CD4-positive, alpha-beta T cell treated with Interleukin-12 subunit alpha and Interleukin-12 subunit beta, for 1 hour (primary cell): ENCODE measurements around the gene TEAD2.
A peak's percentile ranks its signal among the peaks of the same experiment; 100 is the strongest.
"Not testable (repeated sequence)": the region's sequence is repeated elsewhere in the genome, so short reads cannot be mapped to it uniquely, and the experiment has no call there.

Experiments
- DNase-seq: peaks from one replicate; pipeline ENCODE4 v3.0.0-alpha.2; 2020

Gene TEAD2

DNA sequence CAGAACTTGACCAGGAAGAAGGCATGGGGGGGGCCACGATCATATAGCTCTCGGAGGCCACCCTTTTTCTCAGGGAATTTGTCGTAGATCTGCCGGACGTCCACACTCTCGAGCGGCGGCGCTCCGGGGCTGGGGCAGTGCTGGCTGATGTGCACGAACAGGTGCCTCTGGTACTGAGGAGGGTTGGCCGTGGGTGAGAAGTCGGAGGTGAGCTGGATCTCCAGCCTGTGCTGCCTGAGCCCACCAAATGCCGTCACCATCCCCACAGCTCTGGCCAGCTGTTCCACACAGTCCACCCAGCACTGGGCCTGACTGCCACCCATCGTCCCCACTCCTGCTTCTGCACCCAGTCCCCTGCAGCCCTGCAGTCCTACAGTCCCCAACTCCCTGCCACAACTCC lies 15.0 kb downstream of the TEAD2 start:
- no peak for DNase-seq

DNA sequence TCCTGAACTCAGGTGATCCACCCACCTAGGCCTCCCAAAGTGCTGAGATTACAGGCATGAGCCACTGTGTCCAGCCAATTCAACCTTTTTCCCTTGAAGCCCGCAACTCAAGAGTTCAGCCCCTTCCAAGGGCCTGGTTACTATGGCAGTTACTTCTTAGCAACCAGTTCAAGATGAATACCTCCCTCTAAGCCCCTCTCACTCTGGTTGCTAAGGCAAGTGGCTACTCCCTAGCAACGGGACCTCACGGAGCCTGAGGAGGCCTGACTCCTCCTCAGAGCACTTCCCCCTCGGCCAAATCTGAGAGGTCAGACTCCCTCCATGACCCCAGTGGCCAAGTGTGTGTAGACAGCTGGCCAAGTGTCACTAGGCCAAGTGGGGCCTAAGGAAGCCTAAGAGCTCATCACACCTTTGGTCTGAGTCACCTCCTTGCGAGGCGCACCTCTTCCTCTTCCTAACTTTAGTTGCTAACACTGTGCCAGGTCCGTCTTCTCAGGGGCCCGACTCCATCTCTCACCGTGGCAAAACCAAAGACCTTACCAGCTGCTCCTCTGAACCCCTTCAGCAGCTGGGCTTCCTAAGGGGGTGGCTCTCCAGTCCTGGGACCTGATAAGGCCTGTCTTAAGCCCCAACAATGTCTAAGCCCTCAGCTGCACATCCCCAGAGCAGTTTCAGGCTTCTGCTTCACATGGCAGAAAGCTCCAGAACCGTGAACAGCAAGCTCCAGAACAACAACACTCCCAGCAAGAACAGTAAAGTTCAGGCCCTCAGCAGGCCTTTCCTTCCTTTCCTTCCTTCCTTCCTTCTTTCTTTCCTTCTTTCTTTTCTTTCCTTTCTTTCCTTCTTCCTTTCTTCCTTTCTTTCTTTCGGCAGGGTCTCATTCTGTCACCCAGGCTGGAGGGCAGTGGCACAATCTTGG lies 17.5 kb downstream of the TEAD2 start:
- DNase-seq = no peak

DNA sequence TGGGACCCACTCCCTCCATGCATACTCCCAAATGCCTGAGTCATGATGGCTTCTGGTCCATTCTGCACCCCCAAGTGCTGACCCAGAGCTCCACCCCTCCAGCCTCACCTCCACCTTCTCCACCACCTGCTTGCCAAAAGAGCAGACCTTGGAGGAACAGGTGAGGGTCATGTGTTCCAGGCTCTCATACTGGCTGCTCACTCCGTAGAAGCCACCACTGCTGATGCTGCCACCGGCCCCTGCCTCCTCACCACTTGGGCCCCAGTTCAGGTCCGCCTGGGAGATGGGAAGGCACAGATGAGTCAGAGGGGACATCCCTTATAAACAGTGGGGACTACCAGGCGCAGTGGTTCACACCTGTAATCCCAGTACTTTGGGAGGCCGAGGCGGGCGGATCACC lies 19.1 kb downstream of the TEAD2 start:
- no peak for DNase-seq

DNA sequence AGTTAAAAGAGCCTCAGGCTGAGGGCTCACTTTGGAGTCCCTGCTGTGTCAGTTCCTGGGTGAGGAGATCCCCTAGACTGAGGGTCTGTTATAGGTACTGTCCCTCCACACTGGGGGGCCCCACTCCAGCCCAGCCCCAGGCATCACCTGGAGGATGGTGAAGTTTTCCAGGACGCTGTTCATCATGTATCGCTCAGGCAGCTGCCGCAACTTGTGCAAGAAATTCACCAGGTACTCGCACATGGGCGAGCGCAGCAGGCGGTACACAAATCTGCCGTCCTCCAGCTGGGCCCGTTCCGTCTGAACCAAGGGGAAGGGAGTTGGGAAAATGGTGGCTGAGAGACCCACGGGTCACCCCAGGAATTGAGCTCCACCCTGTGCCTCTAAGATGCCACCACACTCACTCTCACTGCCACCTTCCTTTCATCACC lies 19.9 kb downstream of the TEAD2 start:
- DNase-seq = no peak

DNA sequence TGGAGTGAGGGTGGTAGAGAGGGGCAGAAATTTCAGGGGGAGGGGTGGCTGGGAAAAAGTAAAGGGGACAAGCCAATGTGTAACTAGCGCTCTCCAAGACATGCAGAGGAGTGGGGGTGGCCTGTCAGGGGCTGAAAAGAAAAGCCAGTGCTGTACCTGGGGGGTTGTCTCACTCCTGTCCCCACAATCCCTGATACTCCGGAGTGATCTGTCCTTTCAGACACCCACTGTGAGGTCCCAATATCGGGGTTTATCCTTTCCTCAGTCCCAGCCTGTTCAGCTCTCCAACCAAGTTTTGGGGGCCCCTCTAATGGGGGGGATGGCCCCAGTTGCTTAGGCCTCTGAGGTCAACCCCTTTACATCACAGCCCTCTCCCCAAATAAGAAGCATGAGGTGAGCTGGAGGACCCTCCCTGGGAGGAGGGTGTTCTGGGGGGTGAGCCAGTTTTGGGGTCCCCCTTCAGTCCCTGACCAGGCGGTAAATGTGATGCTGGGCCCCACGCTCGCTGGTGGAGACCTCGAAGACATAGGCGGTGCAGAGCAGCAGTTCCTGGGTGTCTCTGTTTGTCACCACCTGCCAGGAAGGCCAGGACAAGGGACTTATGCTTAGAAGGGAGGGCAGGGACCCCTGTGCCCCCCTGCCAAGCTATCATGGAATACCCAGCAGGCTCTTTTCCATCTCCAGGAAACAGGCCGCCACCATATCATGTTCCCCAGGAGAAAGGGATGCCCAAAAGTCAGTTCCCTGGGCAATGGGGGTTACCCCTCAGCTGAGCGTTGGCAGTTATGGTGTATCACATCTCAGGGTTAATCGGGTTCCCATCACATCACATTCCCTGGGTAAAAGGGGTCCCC lies 21.1 kb downstream of the TEAD2 start:
- DNase-seq = no peak

DNA sequence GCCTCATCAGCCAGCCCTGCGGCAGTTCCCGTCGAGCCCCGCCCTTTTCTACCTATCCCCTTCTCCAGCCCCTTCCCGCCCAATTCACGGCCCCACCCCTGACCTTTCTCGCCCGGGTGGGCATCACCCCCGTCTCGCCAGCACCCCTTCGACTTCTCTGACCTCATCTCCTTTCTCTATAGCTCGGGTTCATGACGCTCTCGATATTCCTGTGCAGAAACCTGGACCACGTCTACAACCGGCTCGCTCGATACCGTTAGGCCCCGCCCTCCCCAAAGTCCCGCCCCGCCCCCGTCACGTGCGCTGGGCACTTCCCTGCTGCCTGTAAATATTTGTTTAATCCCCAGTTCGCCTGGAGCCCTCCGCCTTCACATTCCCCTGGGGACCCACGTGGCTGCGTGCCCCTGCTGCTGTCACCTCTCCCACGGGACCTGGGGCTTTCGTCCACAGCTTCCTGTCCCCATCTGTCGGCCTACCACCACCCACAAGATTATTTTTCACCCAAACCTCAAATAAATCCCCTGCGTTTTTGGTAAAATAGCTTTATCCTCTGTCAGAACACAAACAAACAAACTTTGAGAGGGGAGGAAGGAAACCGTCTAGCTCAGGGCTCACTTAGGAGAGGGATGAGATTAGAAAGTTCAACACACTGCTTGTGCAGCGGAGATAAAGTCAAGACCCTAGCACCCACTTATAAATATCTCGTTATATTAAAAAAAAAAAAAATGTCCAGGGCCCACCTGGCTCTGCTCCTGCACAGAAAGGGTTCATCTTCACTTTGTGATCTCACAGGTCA lies 21.9 kb downstream of the TEAD2 start:
- DNase-seq = peak; percentile 29

DNA sequence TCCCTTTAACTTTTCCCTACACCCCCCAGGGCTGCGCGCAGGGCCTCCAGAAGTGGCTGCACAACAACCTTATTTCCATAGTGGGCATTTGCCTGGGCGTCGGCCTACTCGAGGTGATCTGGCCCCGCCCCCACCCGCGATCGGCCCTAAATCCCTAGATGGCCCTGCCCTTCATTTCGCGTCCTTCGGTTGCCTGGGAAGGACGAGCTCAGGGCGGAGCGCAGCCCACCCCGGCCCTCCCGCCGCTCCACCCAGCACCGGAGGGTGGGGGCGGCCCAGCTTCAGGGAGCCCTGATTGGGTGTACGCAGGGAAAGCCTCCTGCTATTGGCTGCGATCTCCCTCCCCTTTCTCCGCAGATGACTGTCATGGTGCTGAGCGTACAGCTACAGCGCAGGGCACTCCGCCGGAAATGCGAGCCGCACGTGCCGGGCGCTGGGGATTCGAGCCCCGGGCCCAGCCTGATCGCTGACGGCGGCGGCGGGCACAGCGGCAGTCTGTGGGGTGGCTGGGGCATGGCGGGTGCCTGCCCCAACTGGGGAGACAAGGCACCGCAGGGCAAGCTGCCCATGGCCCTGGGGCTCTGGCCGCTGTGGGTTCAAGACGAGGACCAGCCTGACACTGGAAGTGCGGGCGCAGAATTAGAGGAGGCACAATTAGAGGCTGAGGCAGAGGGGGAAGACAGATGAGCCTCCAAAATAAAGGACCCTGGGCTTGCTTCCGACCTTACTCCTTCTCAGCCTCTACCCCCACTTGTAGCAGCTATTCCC lies 22.7 kb downstream of the TEAD2 start:
- DNase-seq = no peak

DNA sequence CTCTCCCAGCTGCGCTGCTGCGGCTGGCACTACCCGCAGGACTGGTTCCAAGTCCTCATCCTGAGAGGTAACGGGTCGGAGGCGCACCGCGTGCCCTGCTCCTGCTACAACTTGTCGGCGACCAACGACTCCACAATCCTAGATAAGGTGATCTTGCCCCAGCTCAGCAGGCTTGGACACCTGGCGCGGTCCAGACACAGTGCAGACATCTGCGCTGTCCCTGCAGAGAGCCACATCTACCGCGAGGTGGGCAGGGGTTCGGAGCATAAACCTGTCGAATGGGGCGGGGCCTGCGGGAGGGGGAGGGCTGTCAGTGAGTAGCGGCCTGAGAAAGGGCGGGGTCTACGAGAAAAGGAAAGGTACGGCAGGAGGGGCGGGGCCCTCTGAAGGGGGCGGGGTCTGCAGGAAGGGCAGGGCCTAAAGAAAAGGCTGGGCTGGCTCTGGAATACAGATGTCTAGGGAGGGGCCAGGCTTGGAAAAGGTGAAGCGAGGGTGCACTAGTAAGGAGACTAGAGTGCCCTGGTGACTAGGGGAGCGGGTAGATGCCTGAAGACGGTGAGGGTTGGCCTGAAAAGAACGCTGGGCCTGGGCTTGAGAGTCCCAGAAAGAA lies 23.4 kb downstream of the TEAD2 start:
- DNase-seq = no peak

DNA sequence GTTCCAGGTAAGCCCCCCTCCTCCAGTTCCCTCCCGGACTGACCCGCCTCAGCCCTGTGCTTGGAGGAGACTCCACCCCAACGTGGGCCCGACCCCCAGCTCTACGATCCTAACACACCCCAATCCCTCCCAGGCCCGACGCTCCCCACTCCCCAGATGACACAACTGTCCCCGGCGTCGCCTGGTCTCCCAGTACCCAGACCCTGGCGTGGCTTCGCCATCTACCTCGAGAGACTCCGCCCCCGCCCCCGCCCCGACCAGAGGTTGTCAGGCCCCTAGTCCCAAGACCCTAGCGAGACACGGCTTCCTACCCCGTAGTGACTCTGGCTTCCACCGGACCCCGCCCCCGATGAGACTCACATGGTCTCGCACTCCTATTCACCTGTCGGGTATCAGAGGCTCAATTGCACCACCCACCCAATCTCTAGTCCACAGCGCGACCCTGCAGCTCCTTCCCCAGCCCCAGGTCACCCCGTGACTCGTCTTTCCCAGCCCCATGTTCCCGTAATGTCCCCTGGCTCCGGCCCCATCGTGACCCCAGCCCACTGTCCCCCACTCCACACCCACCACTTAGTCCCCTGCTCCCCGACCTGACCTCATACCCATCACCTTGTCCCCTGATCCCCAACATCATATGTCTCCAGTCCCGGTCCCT lies 24.1 kb downstream of the TEAD2 start:
- no peak for DNase-seq

DNA sequence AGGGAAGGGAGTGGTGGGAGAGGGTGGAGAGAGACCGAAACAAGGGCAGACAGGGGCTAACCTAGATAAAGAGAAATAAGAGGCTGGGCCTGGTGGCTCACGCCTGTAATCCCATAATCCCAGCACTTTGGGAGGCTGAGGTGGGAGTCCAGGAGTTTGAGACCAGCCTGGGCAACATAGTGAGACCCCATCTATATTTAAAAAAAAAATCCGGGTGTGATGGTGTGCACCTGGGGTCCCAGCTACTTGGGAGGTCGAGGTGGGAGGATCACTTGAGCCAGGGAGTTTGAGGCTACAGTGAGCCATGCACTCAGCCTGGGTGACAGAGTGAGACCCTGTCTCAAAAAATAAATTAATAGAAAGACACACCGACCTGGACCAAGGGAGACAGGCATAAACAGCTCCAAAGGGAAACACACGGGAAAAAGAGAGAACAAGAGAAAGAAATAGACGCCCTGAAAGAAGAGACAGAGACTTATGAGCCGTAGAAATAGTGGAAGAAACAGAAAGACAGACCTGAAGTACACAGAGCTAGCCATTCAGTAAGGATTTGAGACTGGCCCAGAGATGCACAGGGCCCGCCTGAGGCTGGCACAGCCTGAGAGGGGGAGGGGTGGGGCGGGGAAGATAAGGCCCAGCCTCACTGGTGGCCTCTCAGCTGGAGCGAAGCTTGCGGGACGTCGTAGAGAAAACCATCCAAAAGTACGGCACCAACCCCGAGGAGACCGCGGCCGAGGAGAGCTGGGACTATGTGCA lies 24.8 kb downstream of the TEAD2 start:
- DNase-seq = no peak

DNA sequence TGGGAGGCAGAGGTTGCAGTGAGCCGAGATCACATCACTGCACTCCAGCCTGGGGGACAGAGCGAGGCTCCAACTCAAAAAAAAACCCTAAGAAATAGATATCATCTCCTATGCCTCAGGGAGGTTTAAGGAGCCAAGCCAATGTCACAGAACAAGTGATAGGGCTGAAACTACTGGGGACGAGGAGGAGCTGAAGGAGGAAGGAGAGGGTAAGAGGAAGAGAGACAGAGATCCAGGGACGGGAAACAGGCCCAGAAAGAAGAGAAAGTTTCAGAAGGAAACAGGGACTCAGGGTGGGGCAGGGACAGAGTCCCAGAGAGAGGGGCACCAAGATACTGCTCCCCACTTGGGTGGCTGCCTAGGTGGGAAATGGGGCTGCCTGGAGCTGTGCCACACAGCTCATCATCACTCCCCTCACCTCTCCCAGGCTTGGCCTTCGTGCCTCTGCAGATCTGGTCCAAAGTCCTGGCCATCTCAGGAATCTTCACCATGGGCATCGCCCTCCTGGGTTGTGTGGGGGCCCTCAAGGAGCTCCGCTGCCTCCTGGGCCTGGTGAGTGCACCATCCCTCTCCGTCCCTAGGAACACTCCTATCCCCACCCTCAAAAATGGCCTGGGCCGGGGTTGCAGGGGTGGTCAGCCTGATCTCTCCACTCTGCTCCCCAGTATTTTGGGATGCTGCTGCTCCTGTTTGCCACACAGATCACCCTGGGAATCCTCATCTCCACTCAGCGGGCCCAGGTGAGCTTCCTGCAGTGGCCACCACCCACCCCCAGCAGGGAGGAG lies 25.5 kb downstream of the TEAD2 start:
- no peak for DNase-seq

DNA sequence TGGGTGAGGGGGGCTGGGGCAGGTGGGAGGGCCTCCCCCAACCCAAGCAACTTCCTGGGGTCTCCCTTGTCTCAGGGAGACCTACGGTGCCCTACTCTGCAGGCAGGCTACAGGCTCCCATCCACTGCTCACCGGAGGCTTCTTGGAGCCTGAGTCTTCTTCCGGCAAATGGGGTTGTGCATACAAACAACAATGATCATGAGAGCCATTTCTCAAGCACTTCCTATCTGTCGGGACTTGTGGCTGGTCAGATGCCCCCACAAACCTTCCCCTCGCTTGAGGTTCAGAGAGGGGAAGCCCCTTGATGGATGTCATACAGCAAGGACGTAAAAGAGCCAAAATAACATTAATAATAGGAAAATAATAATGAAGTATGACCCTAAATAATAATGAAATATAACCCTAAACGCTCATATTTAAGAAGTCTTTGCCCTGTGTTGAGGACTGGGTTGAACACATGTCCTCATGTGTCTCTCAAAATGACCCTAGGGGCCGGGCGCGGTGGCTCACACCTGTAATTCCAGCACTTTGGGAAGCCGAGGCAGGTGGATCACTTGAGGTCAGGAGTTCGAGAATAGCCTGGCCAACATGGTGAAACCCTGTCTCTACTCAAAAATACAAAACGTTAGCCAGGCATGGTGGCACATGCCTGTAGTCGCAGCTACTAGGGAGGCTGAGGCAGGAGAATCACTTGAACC lies 26.3 kb downstream of the TEAD2 start:
- peak; percentile 52 for DNase-seq

DNA sequence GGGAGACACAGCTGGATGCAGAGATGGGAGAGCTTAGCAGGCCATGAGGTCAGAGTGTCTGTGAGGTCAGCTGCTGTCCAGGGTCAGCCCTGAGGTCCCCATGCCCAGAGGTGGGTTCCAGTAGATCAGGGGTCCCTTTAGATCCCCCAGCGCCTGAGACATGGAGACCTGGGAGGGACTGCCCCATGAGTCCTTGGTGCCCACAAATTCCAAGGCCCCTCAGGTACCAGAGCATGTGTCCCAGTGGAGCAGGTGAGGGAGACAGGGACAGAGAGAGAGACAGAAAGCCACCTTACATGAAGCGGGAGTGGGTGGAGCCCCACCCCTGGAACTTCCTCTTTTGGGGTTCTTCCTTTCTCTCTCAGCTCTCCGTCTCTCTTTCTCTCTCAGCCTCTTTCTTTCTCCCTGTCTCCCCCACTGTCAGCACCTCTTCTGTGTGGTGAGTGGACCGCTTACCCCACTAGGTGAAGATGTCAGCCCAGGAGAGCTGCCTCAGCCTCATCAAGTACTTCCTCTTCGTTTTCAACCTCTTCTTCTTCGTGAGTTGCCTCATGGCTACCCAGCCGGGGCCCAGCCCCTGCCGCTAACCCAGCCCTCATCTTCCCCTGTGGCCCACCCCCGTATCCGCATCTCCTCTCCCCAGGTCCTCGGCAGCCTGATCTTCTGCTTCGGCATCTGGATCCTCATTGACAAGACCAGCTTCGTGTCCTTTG lies 27.0 kb downstream of the TEAD2 start, which contains the start of gene CD37:
Gene CD37 (plus strand): TSS at position 336 of the 713 bp plus-strand sequence. CDS start 135 bp downstream, at position 471.
- peak; percentile 54 for DNase-seq

DNA sequence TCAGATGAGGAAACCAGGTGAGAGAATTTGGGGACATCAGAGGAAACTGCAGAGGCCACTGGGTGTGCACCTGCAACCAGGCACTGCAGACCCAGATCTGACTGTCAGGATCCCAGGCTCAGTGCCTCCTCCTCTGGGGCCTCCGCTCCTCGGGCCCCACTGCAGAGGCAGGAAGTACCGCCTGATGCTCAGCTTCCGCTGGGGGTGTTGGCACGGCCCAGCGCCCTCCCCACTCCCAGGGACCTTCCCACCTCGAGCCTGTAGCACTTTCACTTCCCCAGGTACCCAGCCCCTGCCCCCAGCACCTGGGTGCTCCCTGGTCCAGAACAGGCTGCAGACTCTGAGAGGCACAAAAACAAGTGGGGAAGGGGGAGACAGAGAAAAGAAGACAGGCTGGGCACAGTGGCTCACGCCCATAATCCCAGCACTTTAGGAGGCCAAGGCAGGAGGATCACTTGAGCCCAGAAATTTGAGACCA lies 28.4 kb downstream of the TEAD2 start:
- peak; percentile 75 for DNase-seq

DNA sequence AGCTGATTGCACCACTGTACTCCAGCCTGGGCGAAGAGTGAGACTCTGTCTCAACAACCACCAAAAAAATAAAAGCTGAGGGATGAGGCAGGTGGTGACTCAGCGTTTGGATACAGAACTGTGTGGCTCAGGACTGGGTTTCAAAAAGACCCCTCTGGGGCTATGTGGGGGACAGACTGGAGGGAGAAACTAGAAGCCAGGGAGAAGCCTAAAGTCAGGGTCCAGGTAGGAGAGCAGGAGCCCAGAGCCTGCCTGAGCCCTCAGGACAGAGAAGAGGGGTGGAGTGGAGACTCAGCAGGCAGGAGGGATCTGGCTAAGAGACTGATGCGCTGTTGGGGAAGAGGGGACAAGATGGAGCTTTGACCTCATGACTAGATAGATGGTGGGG lies 28.8 kb downstream of the TEAD2 start:
- DNase-seq = no peak

DNA sequence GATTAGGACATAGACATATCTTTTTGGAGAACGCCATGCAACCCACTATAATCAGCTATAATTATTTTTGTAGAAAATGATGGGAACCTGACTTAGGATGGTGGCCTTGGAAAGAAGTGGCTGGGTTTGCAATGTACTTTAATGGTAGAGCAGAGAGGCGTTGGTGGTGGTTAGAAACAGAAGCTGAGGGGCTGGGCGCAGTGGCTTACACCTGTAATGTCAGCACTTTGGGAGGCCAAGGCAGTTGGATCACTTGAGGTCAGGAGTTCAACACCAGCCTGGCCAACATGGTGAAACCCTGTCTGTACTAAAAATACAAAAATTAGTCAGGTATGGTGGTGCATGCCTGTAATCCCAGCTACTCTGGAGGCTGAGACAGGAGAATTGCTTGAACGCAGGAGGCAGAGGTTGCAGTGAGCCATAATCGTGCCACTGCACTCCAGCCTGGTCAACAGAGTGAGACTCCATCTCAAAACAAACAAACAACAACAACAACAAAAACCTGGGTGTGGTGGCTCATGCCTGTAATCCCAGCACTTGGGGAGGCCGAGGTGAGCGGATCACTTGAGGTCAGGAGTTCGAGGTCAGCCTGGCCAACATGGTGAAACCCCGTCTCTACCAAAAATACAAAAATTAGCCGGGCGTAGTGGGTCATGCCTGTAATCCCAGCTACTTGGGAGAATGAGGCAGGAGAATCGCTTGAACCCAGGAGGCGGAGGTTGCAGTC lies 29.4 kb downstream of the TEAD2 start:
- DNase-seq = not testable (repeated sequence)

DNA sequence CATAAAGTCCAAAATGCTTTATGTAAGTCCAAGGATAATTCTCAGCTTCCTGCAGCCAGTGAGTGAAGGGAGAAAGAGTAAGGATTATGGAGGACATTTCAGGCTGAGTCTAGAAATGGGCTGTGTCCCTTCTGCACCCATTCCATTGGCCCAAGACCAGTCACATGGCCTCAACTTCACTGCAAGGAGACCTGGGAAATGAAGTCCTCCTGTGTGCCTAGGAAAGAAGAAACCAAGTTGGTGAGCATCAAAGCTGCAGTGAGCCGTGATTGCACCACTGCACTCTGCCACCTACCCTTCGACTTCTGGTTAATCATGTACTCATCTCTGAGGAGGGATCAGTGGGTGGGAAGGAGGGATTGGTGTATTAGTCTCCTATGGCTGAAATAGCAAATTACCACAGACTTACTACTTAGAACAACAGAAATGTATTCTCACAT lies 30.6 kb downstream of the TEAD2 start:
- DNase-seq = peak; percentile 76
